LNCaP clone FGC (cell line): ENCODE data around the gene KCNJ12.

Experiments
- DNase-seq: peaks from one replicate; pipeline ENCODE4 v3.0.0-alpha.2; 2011; ENCODE audit warnings: low read depth
- H3K4me3 ChIP-seq: 2 replicates; pipeline ENCODE4 v1.5.1; 2011; ENCODE audit warnings: mild to moderate bottlenecking, low read depth, low read length, control low read depth
- CTCF ChIP-seq: IDR thresholded peaks from 2 replicates; pipeline ENCODE4 v1.5.1; 2012; ENCODE audit warnings: mild to moderate bottlenecking; ENCODE audit not compliant: control insufficient read depth, insufficient read depth; ENCODE audit errors: extremely low read depth

KCNJ12 gene

GRCh38 chr17:21463204-21463661 is 87.1 kb downstream of the KCNJ12 start:
- TF ChIP-seq CTCF, result no peak
- no peak overlapping the region for H3K4me3 ChIP-seq
- DNase-seq, result no peak

GRCh38 chr17:21463779-21464407 is 87.7 kb downstream of the KCNJ12 start:
- TF ChIP-seq CTCF, result no peak
- H3K4me3 ChIP-seq, result no peak overlapping the region
- DNase-seq, result no peak

- no peak for DNase-seq
- no peak for TF ChIP-seq CTCF
- no peak overlapping the region for H3K4me3 ChIP-seq
These were observed 88.5 kb downstream of the KCNJ12 start for GRCh38 chr17:21464611-21465021.

- TF ChIP-seq CTCF, result no peak
- H3K4me3 ChIP-seq, result no peak overlapping the region
- DNase-seq, result no peak
These were observed 90.4 kb downstream of the KCNJ12 start for GRCh38 chr17:21466550-21466949.

GRCh38 chr17:21467196-21467595 is 91.0 kb downstream of the KCNJ12 start:
- no peak for TF ChIP-seq CTCF
- no peak overlapping the region for H3K4me3 ChIP-seq
- no peak for DNase-seq

- DNase-seq, result no peak
- H3K4me3 ChIP-seq, result no peak overlapping the region
- no peak for TF ChIP-seq CTCF
These were observed 91.8 kb downstream of the KCNJ12 start for GRCh38 chr17:21467739-21468490.
